CD14-positive monocyte (primary cell): ENCODE measurements around the gene HAGH. TPM values are rescaled to one million over a fixed set of nuclear protein-coding genes. Genes with fewer than 3 reads are reported as not detected.

Experiments used
- DNase-seq, 3 donors: peaks; one replicate each; pipeline ENCODE4 v3.0.0-alpha.2; 2011 to 2022
- H2AFZ ChIP-seq: 2 replicates; pipeline ENCODE4 v1.6.0; 2012; ENCODE audit warnings: mild to moderate bottlenecking, low read depth, low read length, inconsistent platforms; ENCODE audit not compliant: insufficient read depth, poor library complexity, severe bottlenecking
- H3K27ac ChIP-seq, 2 donors: 1 replicate in 1 of 2; 2 replicates in 1 of 2; pipeline ENCODE4 v1.5.1; 2012 to 2013; ENCODE audit warnings: low read length in 2 of 2, control low read depth in 1 of 2, inconsistent platforms in 1 of 2, low read depth in 1 of 2, mild to moderate bottlenecking in 1 of 2
- H3K27me3 ChIP-seq, 2 donors: one replicate each; pipeline versions ENCODE4 v1.6.0 to v1.6.1; 2011 to 2013; ENCODE audit warnings: low read length in 2 of 2; ENCODE audit not compliant: control insufficient read depth in 2 of 2, insufficient read depth in 2 of 2
- H3K36me3 ChIP-seq, 2 donors: replicated peaks in 1 of 2; 1 replicate in 1 of 2; 2 replicates in 1 of 2; pipeline versions ENCODE4 v1.5.1 to v1.6.1; 2012 to 2013; ENCODE audit warnings: low read length in 2 of 2, control low read depth in 1 of 2, inconsistent platforms in 1 of 2, mild to moderate bottlenecking in 1 of 2; ENCODE audit not compliant: insufficient read depth in 2 of 2, control insufficient read depth in 1 of 2
- H3K4me1 ChIP-seq, 2 donors: 1 replicate in 1 of 2; 2 replicates in 1 of 2; pipeline versions ENCODE4 v1.5.1 to v1.6.1; 2012 to 2013; ENCODE audit warnings: low read length in 2 of 2, control low read depth in 1 of 2, inconsistent platforms in 1 of 2, mild to moderate bottlenecking in 1 of 2, moderate library complexity in 1 of 2; ENCODE audit not compliant: insufficient read depth in 2 of 2, control insufficient read depth in 1 of 2
- H3K4me2 ChIP-seq: replicated peaks from 2 replicates; pipeline ENCODE3; 2012; ENCODE audit warnings: low read length, moderate library complexity, mild to moderate bottlenecking; ENCODE audit not compliant: poor library complexity, severe bottlenecking; ENCODE audit errors: extremely low read depth
- H3K4me3 ChIP-seq, 3 experiments: fragments of 200-600 bp in 1 of 3; sonication (generic) in 1 of 3; replicated peaks in 1 of 3; 1 replicate in 2 of 3; 2 replicates in 1 of 3; pipeline ENCODE4 v1.5.1; 2011 to 2013; ENCODE audit warnings: low read length in 3 of 3, mild to moderate bottlenecking in 3 of 3, control low read depth in 2 of 3, low read depth in 2 of 3, inconsistent platforms in 1 of 3, moderate library complexity in 1 of 3
- H3K79me2 ChIP-seq: 2 replicates; pipeline ENCODE4 v1.6.0; 2012; ENCODE audit warnings: mild to moderate bottlenecking, control low read depth, inconsistent platforms, low read length, moderate library complexity; ENCODE audit not compliant: insufficient read depth
- H3K9ac ChIP-seq: 2 replicates; pipeline ENCODE4 v1.6.0; 2017; ENCODE audit warnings: low read length, mild to moderate bottlenecking; ENCODE audit not compliant: insufficient read depth, poor library complexity, severe bottlenecking
- H3K9me3 ChIP-seq, 2 donors: replicated peaks in 1 of 2; 1 replicate in 1 of 2; 2 replicates in 1 of 2; pipeline versions ENCODE4 v1.5.1 to v1.6.1; 2012 to 2013; ENCODE audit warnings: low read length in 2 of 2, control low read depth in 1 of 2; ENCODE audit not compliant: control insufficient read depth in 1 of 2, insufficient read depth in 1 of 2
- H4K20me1 ChIP-seq: 2 replicates; pipeline ENCODE4 v1.6.0; 2012; ENCODE audit warnings: mild to moderate bottlenecking, low read length, control low read depth, moderate library complexity; ENCODE audit not compliant: insufficient read depth
- H3K27ac Mint-ChIP-seq, 7 donors: one replicate each; pipeline ENCODE4 v1.8.0; 2020; ENCODE audit warnings: mild to moderate bottlenecking in 7 of 7, mixed read lengths in 7 of 7, moderate library complexity in 6 of 7, inconsistent platforms in 2 of 7
- H3K27me3 Mint-ChIP-seq, 3 donors: one replicate each; pipeline ENCODE4 v1.8.0; 2021 to 2022; ENCODE audit warnings: low read depth in 3 of 3, mild to moderate bottlenecking in 3 of 3, mixed read lengths in 3 of 3, moderate library complexity in 3 of 3, inconsistent platforms in 1 of 3
- H3K36me3 Mint-ChIP-seq, 2 donors: one replicate each; pipeline ENCODE4 v1.8.0; 2020; ENCODE audit warnings: mixed read lengths in 2 of 2, inconsistent platforms in 1 of 2, mild to moderate bottlenecking in 1 of 2
- H3K4me1 Mint-ChIP-seq: one replicate; pipeline ENCODE4 v1.8.0; 2020; ENCODE audit warnings: mild to moderate bottlenecking, mixed read lengths
- H3K4me3 Mint-ChIP-seq, 2 donors: one replicate each; pipeline ENCODE4 v1.8.0; 2020; ENCODE audit warnings: mild to moderate bottlenecking in 2 of 2, mixed read lengths in 2 of 2, moderate library complexity in 1 of 2
- H3K9me3 Mint-ChIP-seq, 7 donors: one replicate each; pipeline ENCODE4 v1.8.0; 2020 to 2022; ENCODE audit warnings: mixed read lengths in 7 of 7, mild to moderate bottlenecking in 6 of 7, moderate library complexity in 6 of 7, inconsistent platforms in 2 of 7
- CTCF ChIP-seq: fragments of 200-600 bp; IDR thresholded peaks from one replicate; pipeline ENCODE4 v1.8.0; 2022; ENCODE audit warnings: antibody characterized with exemption, mild to moderate bottlenecking
- WGBS: methylation state at CpG from one replicate; pipeline ENCODE4 v1.1.5; 2013; ENCODE audit warnings: missing lambda C conversion rate; ENCODE audit not compliant: insufficient coverage; 5-methylcytosine and 5-hydroxymethylcytosine counted together
- intact Hi-C, 2 donors: fragments of 100-400 bp; cut with micrococcal nuclease; formaldehyde crosslinking; loops; one replicate each; pipeline versions ENCODE4 v1.15.0 to v1.15.1; 2023
- polyA plus RNA-seq, 3 donors: library from polyadenylated mRNA; depleted of rRNA in 1 of 3; unstranded in 2 of 3; stranded (reverse) in 1 of 3; fragments of 300-500 nt in 2 of 3; fragments of >200 nt in 1 of 3; fragmentation: Illumina TruSeq in 2 of 3; gene quantifications; 1 replicate in 2 of 3; 2 replicates in 1 of 3; pipeline ENCODE4 v1.2.3, GENCODE V29; 2012 to 2021

Gene HAGH
- polyA plus RNA-seq, 3 donors, result 42.6 to 82.1 (median 47.7) TPM

- Mint-ChIP-seq H3K27me3 (peaks cover 0 to 2% (median 0%) of the 10 kb centered on the region in 3 donors), H3K9me3 (peaks cover 9 to 34% (median 27%) of the 10 kb centered on the region in 7 donors), H3K4me1 (no peaks in the 10 kb centered on the region), H3K4me3 (no peak overlapping the region), H3K27ac (no peak overlapping the region), H3K36me3 (peaks cover 2 to 8% of the 10 kb centered on the region in 2 donors)
- TF ChIP-seq CTCF, result no peak
- Histone ChIP-seq H3K9me3 (peaks cover 5 to 26% of the 10 kb centered on the region in 2 donors), H3K79me2 (no peaks in the 10 kb centered on the region), H2AFZ (no peak overlapping the region), H3K36me3 (peaks cover 6 to 9% of the 10 kb centered on the region in 2 donors), H3K27ac (no peak overlapping the region), H3K4me2 (no peak overlapping the region), H4K20me1 (no peaks in the 10 kb centered on the region), H3K4me3 (no peak overlapping the region), H3K9ac (no peak overlapping the region), H3K4me1 (no peaks in the 10 kb centered on the region), H3K27me3 (no peaks in the 10 kb centered on the region)
- DNase-seq, result no peak
- intact Hi-C loops, result no loop called here
- 93% methylated on average over 27 of the region's 32 CpGs for WGBS
These were observed 31.5 kb downstream of the HAGH start for GRCh38 chr16:1794908-1795666.

GRCh38 chr16:1794221-1794871 lies 32.3 kb downstream of the HAGH start:
- H2AFZ ChIP-seq, result no peak overlapping the region
- H3K4me2 ChIP-seq, result no peak overlapping the region
- Mint-ChIP-seq H3K9me3 (peaks cover 5 to 27% (median 21%) of the 10 kb centered on the region in 7 donors), H3K27me3 (peaks cover 0 to 2% (median 0%) of the 10 kb centered on the region in 3 donors), H3K27ac (no peak overlapping the region), H3K4me3 (no peak overlapping the region), H3K36me3 (peaks cover 2 to 13% of the 10 kb centered on the region in 2 donors), H3K4me1 (no peaks in the 10 kb centered on the region)
- H3K27me3 ChIP-seq, result no peaks in the 10 kb centered on the region
- H4K20me1 ChIP-seq, result no peaks in the 10 kb centered on the region
- TF ChIP-seq CTCF, result no peak
- no peak overlapping the region for H3K9ac ChIP-seq
- WGBS, result 83% methylated on average over 16 of the region's 18 CpGs
- intact Hi-C loops, result no loop called here
- H3K4me3 ChIP-seq, result no peak overlapping the region
- peaks cover 11 to 13% of the 10 kb centered on the region in 2 donors for H3K36me3 ChIP-seq
- no peaks in the 10 kb centered on the region for H3K4me1 ChIP-seq
- no peak overlapping the region for H3K27ac ChIP-seq
- DNase-seq, result no peak
- no peaks in the 10 kb centered on the region for H3K79me2 ChIP-seq
- peaks cover 5 to 19% of the 10 kb centered on the region in 2 donors for H3K9me3 ChIP-seq
